Suprapubic skin (tissue), 4 donors: ENCODE results near the gene MYH15.

Experiments
- CTCF ChIP-seq, 2 donors: fragments of 200-600 bp in 1 of 2; fragments of 450-650 bp in 1 of 2; sonication (generic) in 1 of 2; IDR thresholded peaks; one replicate each; pipeline ENCODE4 v1.5.1; 2016 to 2019; ENCODE audit warnings: antibody characterized with exemption in 2 of 2, mild to moderate bottlenecking in 1 of 2, moderate library complexity in 1 of 2
- POLR2A ChIP-seq, 2 donors: fragments of 450-650 bp; IDR thresholded peaks; one replicate each; pipeline ENCODE4 v1.6.1; 2017; ENCODE audit warnings: antibody characterized with exemption in 2 of 2, mild to moderate bottlenecking in 2 of 2, moderate library complexity in 2 of 2
- POLR2AphosphoS5 ChIP-seq, 3 donors: sonication (generic); formaldehyde crosslinking; IDR thresholded peaks; one replicate each; pipeline ENCODE4 v1.6.1; 2017; ENCODE audit warnings: antibody characterized with exemption in 3 of 3

GRCh38 chr3:108448593-108448992 is 61.8 kb downstream of the MYH15 start:
- TF ChIP-seq CTCF (IDR thresholded peaks at IDR 0.05) (no peak), POLR2AphosphoS5 (IDR thresholded peaks at IDR 0.05) (no peak), POLR2A (IDR thresholded peaks at IDR 0.05) (no peak)
